Endothelial cell of umbilical vein (primary cell): ENCODE results near the gene LIG3. TPM values are rescaled to one million over a fixed set of nuclear protein-coding genes. Genes with fewer than 3 reads are reported as not detected.

Experiments used
- BruUV-seq: library from RNA; stranded (reverse); fragments of 400-500 nt; replicated peaks from 2 replicates; lab custom pipeline; 2021; lab: Mats Ljungman, UMichigan
- CTCF ChIA-PET: fragments of 300-600, 350-600 bp; sonication (Branson Sonifier 250); formaldehyde crosslinking; loops from one replicate; lab custom pipeline; 2021; ENCODE audit warnings: antibody characterized with exemption, inconsistent platforms; lab: Charles Lee
- POLR2A ChIA-PET: fragments of 300-600, 350-600 bp; sonication (Branson Sonifier 250); formaldehyde crosslinking; loops from one replicate; lab custom pipeline; 2021; ENCODE audit warnings: antibody characterized with exemption, inconsistent platforms; lab: Charles Lee
- DNase-seq: peaks from one replicate; pipeline ENCODE4 v3.0.0-alpha.2; 2011; ENCODE audit warnings: low read depth, low spot score
- FAIRE-seq: peaks from 2 replicates; lab custom pipeline; 2011; peaks lifted over from hg19 to GRCh38; lab: Jason Lieb, UNC
- H2AFZ ChIP-seq: 2 replicates; pipeline ENCODE4 v1.6.0; 2012; ENCODE audit warnings: low read depth, low read length, control low read depth, inconsistent platforms
- H3K27ac ChIP-seq: 2 replicates; pipeline ENCODE4 v1.5.1; 2011; ENCODE audit warnings: low read depth, mild to moderate bottlenecking, control low read depth, low read length, moderate library complexity; ENCODE audit not compliant: insufficient read depth
- H3K27me3 ChIP-seq, 2 experiments: 2 replicates each; pipeline versions ENCODE4 v1.6.0 to v1.6.1; 2011; ENCODE audit warnings: low read length in 2 of 2, mixed read lengths in 1 of 2; ENCODE audit not compliant: control insufficient read depth in 2 of 2, insufficient read depth in 2 of 2
- H3K36me3 ChIP-seq, 2 experiments: 2 replicates in 1 of 2; 3 replicates in 1 of 2; pipeline ENCODE4 v1.5.1; 2011; ENCODE audit warnings: low read length in 2 of 2, mild to moderate bottlenecking in 1 of 2, moderate library complexity in 1 of 2; ENCODE audit not compliant: control insufficient read depth in 2 of 2, insufficient read depth in 2 of 2; ENCODE audit errors: extremely low read depth in 1 of 2
- H3K4me1 ChIP-seq: 3 replicates; pipeline ENCODE4 v1.5.1; 2011; ENCODE audit warnings: mild to moderate bottlenecking, low read length; ENCODE audit not compliant: control insufficient read depth, insufficient read depth; ENCODE audit errors: extremely low read depth
- H3K4me2 ChIP-seq: 2 replicates; pipeline ENCODE4 v1.6.1; 2011; ENCODE audit warnings: low read length, control low read depth, mixed read lengths; ENCODE audit not compliant: insufficient read depth
- H3K4me3 ChIP-seq, 3 experiments: fragments of 200-600 bp in 1 of 3; sonication (generic), shearing (Covaris generic) in 1 of 3; replicated peaks in 1 of 3; 2 replicates each; pipeline ENCODE4 v1.5.1; 2011 to 2016; ENCODE audit warnings: control low read depth in 3 of 3, low read length in 3 of 3, mild to moderate bottlenecking in 2 of 3, inconsistent platforms in 1 of 3, low read depth in 1 of 3, moderate library complexity in 1 of 3; ENCODE audit not compliant: insufficient read depth in 1 of 3
- H3K79me2 ChIP-seq: 2 replicates; pipeline ENCODE4 v1.6.0; 2012; ENCODE audit warnings: low read length, inconsistent platforms; ENCODE audit not compliant: control insufficient read depth, insufficient read depth
- H3K9ac ChIP-seq: replicated peaks from 2 replicates; pipeline ENCODE3; 2011; ENCODE audit warnings: low read length, control low read depth; ENCODE audit not compliant: insufficient read depth; ENCODE audit errors: extremely low read depth
- H3K9me1 ChIP-seq: replicated peaks from 3 replicates; pipeline ENCODE4 v1.6.0; 2011; ENCODE audit warnings: mild to moderate bottlenecking, low read length; ENCODE audit not compliant: control insufficient read depth, insufficient read depth; ENCODE audit errors: extremely low read depth
- H3K9me3 ChIP-seq: replicated peaks from 2 replicates; pipeline ENCODE4 v1.5.1; 2012; ENCODE audit warnings: low read length, inconsistent platforms; ENCODE audit not compliant: control insufficient read depth, insufficient read depth
- H4K20me1 ChIP-seq: replicated peaks from 2 replicates; pipeline ENCODE3; 2011; ENCODE audit warnings: mild to moderate bottlenecking, low read length; ENCODE audit not compliant: control insufficient read depth, insufficient read depth; ENCODE audit errors: extremely low read depth
- EZH2 ChIP-seq: IDR thresholded peaks from 2 replicates; pipeline ENCODE4 v1.6.1; 2012; ENCODE audit warnings: borderline replicate concordance, low read depth, mild to moderate bottlenecking, moderate library complexity, low read length, inconsistent platforms; ENCODE audit not compliant: severe bottlenecking
- FOS ChIP-seq: IDR thresholded peaks from 2 replicates; pipeline ENCODE4 v1.6.1; 2011; ENCODE audit warnings: mild to moderate bottlenecking, low read length, moderate library complexity, borderline replicate concordance; ENCODE audit not compliant: insufficient read depth
- GATA2 ChIP-seq: IDR thresholded peaks from 2 replicates; pipeline ENCODE4 v1.7.0; 2011; ENCODE audit warnings: low read depth, mild to moderate bottlenecking, moderate library complexity, mixed read lengths, low read length; ENCODE audit not compliant: insufficient read length, insufficient read depth
- JUN ChIP-seq: IDR thresholded peaks from 2 replicates; pipeline ENCODE4 v1.6.1; 2011; ENCODE audit warnings: borderline replicate concordance, low read depth; ENCODE audit not compliant: insufficient read length, insufficient read depth
- MYC ChIP-seq: IDR thresholded peaks from one replicate; pipeline ENCODE4 v1.6.1; 2011; ENCODE audit warnings: mild to moderate bottlenecking, low read depth, low read length
- POLR2A ChIP-seq: IDR thresholded peaks from 2 replicates; pipeline ENCODE4 v1.6.1; 2012; ENCODE audit warnings: low read depth, mild to moderate bottlenecking, control low read depth, low read length
- POLR2AphosphoS5 ChIP-seq: IDR thresholded peaks from 2 replicates; pipeline ENCODE4 v1.6.1; 2012; ENCODE audit warnings: low read depth, mild to moderate bottlenecking, control low read depth, low read length, moderate library complexity; ENCODE audit not compliant: insufficient read depth
- dilution Hi-C: fragments of 300-500 bp; cut with MboI; formaldehyde crosslinking; loops from one replicate; pipeline ENCODE4 v1.15.0; 2019; ENCODE audit warnings: low sequenced_read_pairs; ENCODE audit not compliant: extremely low pct_ligation_motif_present
- intact Hi-C: fragments of 100-400 bp; cut with micrococcal nuclease; formaldehyde crosslinking; loops from one replicate; pipeline ENCODE4 v1.10.0; 2022
- polyA plus RNA-seq, 4 experiments: library from polyadenylated mRNA; depleted of rRNA in 3 of 4; stranded (reverse) in 3 of 4; unstranded in 1 of 4; fragments of >200 nt; gene quantifications; 2 replicates each; pipeline versions ENCODE4 v1.2.1 to v1.2.3, GENCODE V29; 2011 to 2012; ENCODE audit warnings: missing spikeins in 1 of 4
- total RNA-seq: library from RNA; stranded (reverse); gene quantifications from 2 replicates; pipeline ENCODE4 v1.2.3, GENCODE V29; 2021
- TF ChIP-seq, protein P1 (sequence below), 2 donors: IDR thresholded peaks; 1 replicate in 1 of 2; 2 replicates in 1 of 2; pipeline ENCODE4 v1.5.1; 2011; ENCODE audit warnings: low read length in 2 of 2, mild to moderate bottlenecking in 2 of 2, moderate library complexity in 2 of 2, control low read depth in 1 of 2, inconsistent platforms in 1 of 2, low read depth in 1 of 2; ENCODE audit not compliant: insufficient read depth in 1 of 2; ENCODE audit errors: extremely low read depth in 1 of 2
- TF ChIP-seq, protein P2 (sequence below): IDR thresholded peaks from 2 replicates; pipeline ENCODE4 v1.6.1; 2011; ENCODE audit not compliant: insufficient read depth, insufficient read length

LIG3 gene
- total and polyA plus RNA-seq, 2 donors (not counting 3 experiments of a cell fraction or from before 2014, with no cell fraction given): 25.8 to 35.3 TPM

DNA sequence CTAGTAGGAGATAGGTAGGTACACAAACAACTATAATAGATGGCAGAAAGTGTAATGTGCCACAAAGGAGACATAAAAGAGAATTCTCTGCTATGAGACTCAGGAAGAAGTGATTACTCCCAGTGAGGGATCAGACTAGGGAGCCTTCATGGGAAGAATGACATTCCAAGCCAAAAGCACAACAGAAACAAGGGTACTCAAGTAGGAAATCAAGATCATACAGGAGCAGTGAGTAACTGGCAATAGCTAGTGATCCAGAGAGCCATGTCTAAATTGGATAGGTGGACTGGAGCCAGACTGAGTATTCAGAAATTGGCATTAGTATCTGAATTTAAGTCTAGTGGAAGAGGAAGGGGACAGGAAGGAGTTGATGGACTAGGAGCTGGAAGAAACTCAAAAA lies 72.5 kb downstream of the LIG3 start:
- H3K4me1 ChIP-seq: peaks cover 11% of the 10 kb centered on the region
- dilution Hi-C loops: no loop called here
- intact Hi-C loops: no loop called here
- FAIRE-seq: no peak
- no peaks in the 10 kb centered on the region for H3K36me3 ChIP-seq
- no peak overlapping the region for H2AFZ ChIP-seq
- CTCF ChIA-PET: interaction anchor here (1.4 to 1.5 kb wide), 2 partner anchors 11 to 53 kb away, joined by 3 to 6 read pairs; partner anchors contain the start of gene RFFL
- H3K9ac ChIP-seq: no peak overlapping the region
- POLR2A ChIA-PET: no interaction called here
- H4K20me1 ChIP-seq: no peaks in the 10 kb centered on the region
- no peak overlapping the region for H3K27ac ChIP-seq
- no peak overlapping the region for H3K4me2 ChIP-seq
- no peak overlapping the region for H3K4me3 ChIP-seq
- H3K9me3 ChIP-seq: no peaks in the 10 kb centered on the region
- TF ChIP-seq, protein P1, sequence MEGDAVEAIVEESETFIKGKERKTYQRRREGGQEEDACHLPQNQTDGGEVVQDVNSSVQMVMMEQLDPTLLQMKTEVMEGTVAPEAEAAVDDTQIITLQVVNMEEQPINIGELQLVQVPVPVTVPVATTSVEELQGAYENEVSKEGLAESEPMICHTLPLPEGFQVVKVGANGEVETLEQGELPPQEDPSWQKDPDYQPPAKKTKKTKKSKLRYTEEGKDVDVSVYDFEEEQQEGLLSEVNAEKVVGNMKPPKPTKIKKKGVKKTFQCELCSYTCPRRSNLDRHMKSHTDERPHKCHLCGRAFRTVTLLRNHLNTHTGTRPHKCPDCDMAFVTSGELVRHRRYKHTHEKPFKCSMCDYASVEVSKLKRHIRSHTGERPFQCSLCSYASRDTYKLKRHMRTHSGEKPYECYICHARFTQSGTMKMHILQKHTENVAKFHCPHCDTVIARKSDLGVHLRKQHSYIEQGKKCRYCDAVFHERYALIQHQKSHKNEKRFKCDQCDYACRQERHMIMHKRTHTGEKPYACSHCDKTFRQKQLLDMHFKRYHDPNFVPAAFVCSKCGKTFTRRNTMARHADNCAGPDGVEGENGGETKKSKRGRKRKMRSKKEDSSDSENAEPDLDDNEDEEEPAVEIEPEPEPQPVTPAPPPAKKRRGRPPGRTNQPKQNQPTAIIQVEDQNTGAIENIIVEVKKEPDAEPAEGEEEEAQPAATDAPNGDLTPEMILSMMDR (IDR thresholded peaks at IDR 0.05; ENCODE audit: extremely low read depth in 1 of 2, insufficient read depth in 1 of 2, low read depth in 1 of 2, low read length in 2 of 2): no peak
- TF ChIP-seq POLR2A: no peak
- TF ChIP-seq, protein P2, sequence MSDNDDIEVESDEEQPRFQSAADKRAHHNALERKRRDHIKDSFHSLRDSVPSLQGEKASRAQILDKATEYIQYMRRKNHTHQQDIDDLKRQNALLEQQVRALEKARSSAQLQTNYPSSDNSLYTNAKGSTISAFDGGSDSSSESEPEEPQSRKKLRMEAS: no peak
- TF ChIP-seq JUN: no peak
- TF ChIP-seq FOS: no peak
- no peak for DNase-seq
- H3K9me1 ChIP-seq: no peaks in the 10 kb centered on the region
- no TSS peak for BruUV-seq
- H3K27me3 ChIP-seq: no peaks in the 10 kb centered on the region
- H3K79me2 ChIP-seq: peaks cover 4% of the 10 kb centered on the region

DNA sequence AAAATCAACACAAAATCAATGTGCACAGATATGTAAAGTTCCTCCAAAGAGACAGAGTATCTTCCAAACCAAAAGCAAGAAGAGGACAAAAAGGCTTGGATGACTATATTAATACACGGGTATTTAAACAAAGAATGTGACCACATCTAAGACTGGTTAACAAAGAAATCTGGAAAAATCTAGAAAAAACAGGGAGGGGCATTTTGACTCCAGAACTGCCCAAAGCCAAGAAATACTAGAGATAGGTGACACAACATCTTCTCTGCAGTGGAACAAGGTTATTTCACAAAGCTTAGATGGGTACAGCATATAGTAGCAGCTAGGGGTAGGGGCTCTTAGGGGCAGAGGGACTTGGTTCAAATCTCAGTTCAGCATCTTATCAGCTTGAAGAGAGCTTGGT lies 72.9 kb downstream of the LIG3 start:
- no peak for DNase-seq
- H3K36me3 ChIP-seq: no peaks in the 10 kb centered on the region
- CTCF ChIA-PET: interaction anchor here (1.1 to 1.5 kb wide), 3 partner anchors 10 to 53 kb away, joined by 3 to 6 read pairs (median 6); partner anchors contain the start of gene RFFL
- H3K9me1 ChIP-seq: no peaks in the 10 kb centered on the region
- POLR2A ChIA-PET: no interaction called here
- H3K27ac ChIP-seq: no peak overlapping the region
- H3K9me3 ChIP-seq: no peaks in the 10 kb centered on the region
- peaks cover 4% of the 10 kb centered on the region for H3K79me2 ChIP-seq
- H3K4me1 ChIP-seq: peaks cover 11% of the 10 kb centered on the region
- no peak overlapping the region for H3K4me2 ChIP-seq
- no peaks in the 10 kb centered on the region for H4K20me1 ChIP-seq
- no peak for FAIRE-seq
- no TSS peak for BruUV-seq
- no peak overlapping the region for H3K9ac ChIP-seq
- intact Hi-C loops: no loop called here
- no peak overlapping the region for H3K4me3 ChIP-seq
- no peak overlapping the region for H2AFZ ChIP-seq
- dilution Hi-C loops: no loop called here
- no peak for TF ChIP-seq FOS
- TF ChIP-seq JUN: no peak
- TF ChIP-seq, protein P2: no peak
- no peak for TF ChIP-seq POLR2AphosphoS5
- no peak for TF ChIP-seq POLR2A
- TF ChIP-seq, protein P1 (IDR thresholded peaks at IDR 0.05; ENCODE audit: extremely low read depth in 1 of 2, insufficient read depth in 1 of 2, low read depth in 1 of 2, low read length in 2 of 2): no peak
- TF ChIP-seq EZH2: no peak
- no peak for TF ChIP-seq GATA2
- no peak for TF ChIP-seq MYC
- H3K27me3 ChIP-seq: no peaks in the 10 kb centered on the region
